Gastrocnemius medialis (tissue), 4 donors: Measurements from ENCODE around the gene TBX3.

ENCODE experiments used
- POLR2A ChIP-seq, 2 donors: fragments of 450-650 bp; IDR thresholded peaks; one replicate each; pipeline ENCODE4 v1.6.1; 2017; ENCODE audit warnings: antibody characterized with exemption in 2 of 2, mild to moderate bottlenecking in 2 of 2, moderate library complexity in 2 of 2
- TF ChIP-seq, protein P1 (sequence below), 5 experiments: fragments of 450-650 bp in 3 of 5; fragments of 200-600 bp in 2 of 5; sonication (generic) in 2 of 5; IDR thresholded peaks in 4 of 5; conservative IDR thresholded peaks in 1 of 5; 1 replicate in 4 of 5; 2 replicates in 1 of 5; pipeline ENCODE4 v1.5.1; 2016 to 2019; ENCODE audit warnings: antibody characterized with exemption in 5 of 5, mild to moderate bottlenecking in 3 of 5, moderate library complexity in 3 of 5

DNA sequence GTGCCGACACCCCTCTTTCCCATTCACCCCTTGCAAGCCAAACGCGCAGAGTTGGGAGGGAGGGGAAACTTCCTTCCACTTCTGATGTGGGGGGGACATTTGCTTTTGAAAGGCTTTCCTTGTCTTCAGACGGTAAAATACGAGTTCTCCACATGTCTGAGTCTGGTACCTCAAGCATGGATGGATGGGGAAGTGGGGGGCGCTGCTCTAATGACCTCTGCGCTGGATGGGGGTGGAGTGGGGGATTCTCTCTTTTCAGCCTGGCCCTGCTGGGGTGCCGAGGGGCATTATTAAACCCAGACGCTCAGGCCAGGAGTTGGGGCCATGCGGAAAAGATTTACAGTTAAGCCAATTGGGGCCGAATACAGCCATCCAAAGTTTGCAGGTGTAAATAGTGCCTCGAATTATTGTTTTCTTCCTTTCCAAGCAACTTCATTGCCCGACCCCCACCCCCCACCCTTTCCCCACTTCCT is 9.1 kb upstream of the TBX3 start:
- TF ChIP-seq POLR2A (IDR thresholded peaks at IDR 0.05), result no peak
- TF ChIP-seq, protein P1, sequence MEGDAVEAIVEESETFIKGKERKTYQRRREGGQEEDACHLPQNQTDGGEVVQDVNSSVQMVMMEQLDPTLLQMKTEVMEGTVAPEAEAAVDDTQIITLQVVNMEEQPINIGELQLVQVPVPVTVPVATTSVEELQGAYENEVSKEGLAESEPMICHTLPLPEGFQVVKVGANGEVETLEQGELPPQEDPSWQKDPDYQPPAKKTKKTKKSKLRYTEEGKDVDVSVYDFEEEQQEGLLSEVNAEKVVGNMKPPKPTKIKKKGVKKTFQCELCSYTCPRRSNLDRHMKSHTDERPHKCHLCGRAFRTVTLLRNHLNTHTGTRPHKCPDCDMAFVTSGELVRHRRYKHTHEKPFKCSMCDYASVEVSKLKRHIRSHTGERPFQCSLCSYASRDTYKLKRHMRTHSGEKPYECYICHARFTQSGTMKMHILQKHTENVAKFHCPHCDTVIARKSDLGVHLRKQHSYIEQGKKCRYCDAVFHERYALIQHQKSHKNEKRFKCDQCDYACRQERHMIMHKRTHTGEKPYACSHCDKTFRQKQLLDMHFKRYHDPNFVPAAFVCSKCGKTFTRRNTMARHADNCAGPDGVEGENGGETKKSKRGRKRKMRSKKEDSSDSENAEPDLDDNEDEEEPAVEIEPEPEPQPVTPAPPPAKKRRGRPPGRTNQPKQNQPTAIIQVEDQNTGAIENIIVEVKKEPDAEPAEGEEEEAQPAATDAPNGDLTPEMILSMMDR (IDR thresholded peaks at IDR 0.05 in 4 of 5, conservative IDR thresholded peaks at IDR 0.05 in 1 of 5), result no peak
